H9 (cell line): Measurements from ENCODE around the gene CRACR2B. TPM values are rescaled to one million over a fixed set of nuclear protein-coding genes. Genes with fewer than 3 reads are reported as not detected.
A peak's percentile ranks its signal among the peaks of the same experiment; 100 is the strongest.

Experiments used
- DNase-seq: peaks from one replicate; pipeline ENCODE4 v3.0.0-alpha.2; 2017
- H2AFZ ChIP-seq: one replicate; pipeline ENCODE4 v1.6.1; 2013; ENCODE audit warnings: mild to moderate bottlenecking, low read length, control low read depth, moderate library complexity
- H2AK5ac ChIP-seq: 2 replicates; pipeline ENCODE4 v1.6.1; 2013; ENCODE audit warnings: low read length, control low read depth, mixed read lengths; ENCODE audit not compliant: insufficient read length
- H2BK120ac ChIP-seq: one replicate; pipeline ENCODE4 v1.6.1; 2013; ENCODE audit warnings: low read depth, mild to moderate bottlenecking, low read length, control low read depth, inconsistent platforms; ENCODE audit not compliant: poor library complexity, severe bottlenecking
- H2BK12ac ChIP-seq: 2 replicates; pipeline ENCODE4 v1.6.1; 2013; ENCODE audit warnings: low read length, control low read depth, mixed read lengths, low read depth; ENCODE audit not compliant: insufficient read length
- H2BK15ac ChIP-seq: 2 replicates; pipeline ENCODE4 v1.6.1; 2013; ENCODE audit warnings: low read depth, low read length, control low read depth
- H2BK20ac ChIP-seq: one replicate; pipeline ENCODE4 v1.6.1; 2013; ENCODE audit warnings: low read depth, mild to moderate bottlenecking, low read length, control low read depth, inconsistent platforms; ENCODE audit not compliant: poor library complexity, severe bottlenecking
- H2BK5ac ChIP-seq: 2 replicates; pipeline ENCODE4 v1.6.1; 2013; ENCODE audit warnings: low read length, control low read depth, mixed read lengths; ENCODE audit not compliant: insufficient read length
- H3K14ac ChIP-seq: 2 replicates; pipeline ENCODE4 v1.6.1; 2013; ENCODE audit warnings: low read length, control low read depth; ENCODE audit not compliant: insufficient read depth
- H3K18ac ChIP-seq: 2 replicates; pipeline ENCODE4 v1.6.1; 2013; ENCODE audit warnings: low read depth, mild to moderate bottlenecking, mixed read lengths, low read length, control low read depth; ENCODE audit not compliant: insufficient read length
- H3K23ac ChIP-seq: 2 replicates; pipeline ENCODE4 v1.6.1; 2013; ENCODE audit warnings: low read length, control low read depth, mixed read lengths, low read depth; ENCODE audit not compliant: insufficient read length
- H3K23me2 ChIP-seq: 2 replicates; pipeline ENCODE4 v1.6.1; 2013; ENCODE audit warnings: low read depth, mild to moderate bottlenecking, mixed read lengths, low read length, control low read depth; ENCODE audit not compliant: insufficient read length, poor library complexity, severe bottlenecking
- H3K27ac ChIP-seq: 2 replicates; pipeline ENCODE4 v1.5.1; 2013; ENCODE audit warnings: low read length, control low read depth, mixed read lengths, low read depth; ENCODE audit not compliant: insufficient read length
- H3K27me3 ChIP-seq: 2 replicates; pipeline ENCODE4 v1.6.1; 2013; ENCODE audit warnings: low read length, control low read depth, inconsistent platforms; ENCODE audit not compliant: insufficient read depth
- H3K4ac ChIP-seq: 2 replicates; pipeline ENCODE4 v1.6.1; 2013; ENCODE audit warnings: low read depth, mild to moderate bottlenecking, control low read depth, inconsistent platforms, low read length, moderate library complexity
- H3K4me1 ChIP-seq: 2 replicates; pipeline ENCODE4 v1.6.1; 2013; ENCODE audit warnings: low read length, control low read depth, inconsistent platforms; ENCODE audit not compliant: insufficient read depth
- H3K4me2 ChIP-seq: 2 replicates; pipeline ENCODE4 v1.6.1; 2013; ENCODE audit warnings: low read length, control low read depth, mixed read lengths; ENCODE audit not compliant: insufficient read length, insufficient read depth
- H3K56ac ChIP-seq: 2 replicates; pipeline ENCODE4 v1.6.1; 2013; ENCODE audit warnings: low read depth, mild to moderate bottlenecking, mixed read lengths, low read length, control low read depth; ENCODE audit not compliant: insufficient read length
- H3K79me1 ChIP-seq: 2 replicates; pipeline ENCODE4 v1.6.1; 2013; ENCODE audit warnings: low read depth, mild to moderate bottlenecking, moderate library complexity, low read length, control low read depth, inconsistent platforms; ENCODE audit not compliant: insufficient read depth, poor library complexity, severe bottlenecking
- H3K79me2 ChIP-seq: 2 replicates; pipeline ENCODE4 v1.6.1; 2013; ENCODE audit warnings: low read length, control low read depth, inconsistent platforms; ENCODE audit not compliant: insufficient read depth
- H3K9ac ChIP-seq: 2 replicates; pipeline ENCODE4 v1.6.1; 2013; ENCODE audit warnings: low read length, control low read depth, mixed read lengths; ENCODE audit not compliant: insufficient read length; ENCODE audit errors: extremely low read depth
- H3K9me3 ChIP-seq: one replicate; pipeline ENCODE4 v1.6.1; 2013; ENCODE audit warnings: low read depth, low read length, inconsistent platforms; ENCODE audit not compliant: control insufficient read depth
- H3T11ph ChIP-seq: one replicate; pipeline ENCODE4 v1.6.1; 2013; ENCODE audit warnings: mild to moderate bottlenecking, low read length, control low read depth, inconsistent platforms
- H4K20me1 ChIP-seq: one replicate; pipeline ENCODE4 v1.6.1; 2013; ENCODE audit not compliant: control insufficient read depth, insufficient read length, insufficient read depth
- H4K5ac ChIP-seq: 2 replicates; pipeline ENCODE4 v1.6.1; 2013; ENCODE audit warnings: low read depth, mild to moderate bottlenecking, mixed read lengths, low read length, control low read depth; ENCODE audit not compliant: insufficient read length
- H4K8ac ChIP-seq: replicated peaks from 2 replicates; pipeline ENCODE4 v1.6.1; 2013; ENCODE audit warnings: low read length, control low read depth, mixed read lengths, low read depth; ENCODE audit not compliant: insufficient read length
- H4K91ac ChIP-seq: 2 replicates; pipeline ENCODE4 v1.6.1; 2013; ENCODE audit warnings: low read depth, mild to moderate bottlenecking, moderate library complexity, mixed read lengths, low read length, control low read depth; ENCODE audit not compliant: insufficient read length
- H3K27ac Mint-ChIP-seq, 3 experiments: 2 replicates in 2 of 3; 3 replicates in 1 of 3; pipeline ENCODE4 v1.8.0; 2020 to 2021; ENCODE audit warnings: mixed read lengths in 3 of 3, mild to moderate bottlenecking in 1 of 3, moderate library complexity in 1 of 3
- H3K27me3 Mint-ChIP-seq: 2 replicates; pipeline ENCODE4 v1.8.0; 2021; ENCODE audit warnings: low read depth, mild to moderate bottlenecking, moderate library complexity, mixed read lengths
- H3K36me3 Mint-ChIP-seq, 3 experiments: 2 replicates in 2 of 3; 3 replicates in 1 of 3; pipeline ENCODE4 v1.8.0; 2020 to 2021; ENCODE audit warnings: low read depth in 3 of 3, mixed read lengths in 3 of 3; ENCODE audit not compliant: insufficient read depth in 1 of 3
- H3K4me1 Mint-ChIP-seq, 2 experiments: 2 replicates each; pipeline ENCODE4 v1.8.0; 2020; ENCODE audit warnings: mixed read lengths in 2 of 2
- H3K4me3 Mint-ChIP-seq, 2 experiments: 2 replicates in 1 of 2; 3 replicates in 1 of 2; pipeline ENCODE4 v1.8.0; 2020 to 2021; ENCODE audit warnings: mild to moderate bottlenecking in 2 of 2, mixed read lengths in 2 of 2, moderate library complexity in 1 of 2
- H3K9me3 Mint-ChIP-seq, 2 experiments: 2 replicates in 1 of 2; 3 replicates in 1 of 2; pipeline ENCODE4 v1.8.0; 2020; ENCODE audit warnings: mild to moderate bottlenecking in 2 of 2, mixed read lengths in 2 of 2, moderate library complexity in 1 of 2
- WGBS: extraction: QIAGEN DNeasy Blood & Tissue Kit; methylation state at CpG from one replicate; pipeline ENCODE4 v1.1.7; 2013; ENCODE audit warnings: missing lambda C conversion rate, low lambda C conversion rate, mixed read lengths; ENCODE audit not compliant: insufficient read length; ENCODE audit errors: extremely low coverage; 5-methylcytosine and 5-hydroxymethylcytosine counted together
- total RNA-seq: library from RNA; stranded (reverse); gene quantifications from 2 replicates; pipeline ENCODE4 v1.2.1, GENCODE V29; 2021
- TF ChIP-seq, protein P1 (sequence below): fragments of 200-600 bp; sonication (generic); conservative IDR thresholded peaks from 3 replicates; pipeline ENCODE4 v1.8.0; 2021; ENCODE audit warnings: antibody characterized with exemption, mild to moderate bottlenecking

Gene CRACR2B
- total RNA-seq, 1 experiment from 2014 or later: 29.0 TPM

DNA sequence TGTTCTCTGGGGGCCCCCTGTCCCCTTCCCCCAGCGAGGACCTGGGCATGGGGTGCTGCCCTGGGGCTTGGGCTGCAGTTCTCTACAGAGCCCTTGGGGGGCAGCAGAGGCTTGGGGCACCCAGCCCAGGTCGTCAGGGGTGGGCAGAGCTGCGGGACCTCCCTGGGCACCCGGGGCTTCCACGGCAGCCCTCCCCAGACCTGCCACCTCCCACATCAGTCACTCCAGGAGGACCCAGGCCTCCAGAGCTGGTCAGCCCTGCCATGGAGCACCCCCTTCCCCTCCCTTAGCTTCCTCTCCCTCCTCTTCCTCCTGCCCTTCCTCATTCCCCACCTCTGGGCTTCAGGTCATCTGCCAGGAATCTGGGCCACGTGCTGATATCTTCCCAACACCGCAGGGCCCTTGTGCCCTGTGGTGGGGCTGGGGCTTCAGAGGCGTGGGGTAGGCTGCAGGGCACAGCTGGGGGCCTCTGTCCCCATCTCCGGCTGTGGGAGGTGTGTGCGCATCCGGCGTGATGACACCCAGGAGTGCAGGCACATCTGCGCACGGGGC is 20.7 kb downstream of the CRACR2B start:
- Histone ChIP-seq H3K9ac (no peak overlapping the region), H3T11ph (no peak overlapping the region), H2AK5ac (no peak overlapping the region), H3K56ac (no peak overlapping the region), H2BK5ac (no peak overlapping the region), H2BK20ac (no peak overlapping the region), H2BK15ac (no peak overlapping the region), H2BK12ac (no peak overlapping the region), H3K14ac (no peak overlapping the region), H4K8ac (no peak overlapping the region), H2AFZ (no peak overlapping the region), H2BK120ac (no peak overlapping the region), H3K18ac (no peak overlapping the region), H4K5ac (no peak overlapping the region), H3K23ac (no peak overlapping the region), H3K9me3 (no peaks in the 10 kb centered on the region), H3K23me2 (peaks cover 23% of the 10 kb centered on the region), H3K4me1 (peaks cover 2% of the 10 kb centered on the region; the same call in 1 of the 2 replicates), H3K27ac (no peak overlapping the region), H3K4ac (no peak overlapping the region), H3K27me3 (no peaks in the 10 kb centered on the region; the same call in 1 of the 2 replicates), H3K4me2 (peak overlapping the region; percentile 0), H4K20me1 (peaks cover 6% of the 10 kb centered on the region), H4K91ac (no peak overlapping the region), H3K79me1 (no peaks in the 10 kb centered on the region), H3K79me2 (no peaks in the 10 kb centered on the region)
- no peaks in the 10 kb centered on the region for H3K36me3 Mint-ChIP-seq
- no peaks in the 10 kb centered on the region for H3K9me3 Mint-ChIP-seq
- no peak overlapping the region for H3K27ac Mint-ChIP-seq
- H3K27me3 Mint-ChIP-seq: peaks cover 7% of the 10 kb centered on the region
- TF ChIP-seq, protein P1, sequence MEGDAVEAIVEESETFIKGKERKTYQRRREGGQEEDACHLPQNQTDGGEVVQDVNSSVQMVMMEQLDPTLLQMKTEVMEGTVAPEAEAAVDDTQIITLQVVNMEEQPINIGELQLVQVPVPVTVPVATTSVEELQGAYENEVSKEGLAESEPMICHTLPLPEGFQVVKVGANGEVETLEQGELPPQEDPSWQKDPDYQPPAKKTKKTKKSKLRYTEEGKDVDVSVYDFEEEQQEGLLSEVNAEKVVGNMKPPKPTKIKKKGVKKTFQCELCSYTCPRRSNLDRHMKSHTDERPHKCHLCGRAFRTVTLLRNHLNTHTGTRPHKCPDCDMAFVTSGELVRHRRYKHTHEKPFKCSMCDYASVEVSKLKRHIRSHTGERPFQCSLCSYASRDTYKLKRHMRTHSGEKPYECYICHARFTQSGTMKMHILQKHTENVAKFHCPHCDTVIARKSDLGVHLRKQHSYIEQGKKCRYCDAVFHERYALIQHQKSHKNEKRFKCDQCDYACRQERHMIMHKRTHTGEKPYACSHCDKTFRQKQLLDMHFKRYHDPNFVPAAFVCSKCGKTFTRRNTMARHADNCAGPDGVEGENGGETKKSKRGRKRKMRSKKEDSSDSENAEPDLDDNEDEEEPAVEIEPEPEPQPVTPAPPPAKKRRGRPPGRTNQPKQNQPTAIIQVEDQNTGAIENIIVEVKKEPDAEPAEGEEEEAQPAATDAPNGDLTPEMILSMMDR: peak; percentile 88
- H3K4me3 Mint-ChIP-seq: peak overlapping the region; percentile 36 to 72
- peaks cover 11 to 42% of the 10 kb centered on the region in 2 experiments for H3K4me1 Mint-ChIP-seq
- peak; percentile 65 for DNase-seq
- no CpG with 5 or more reads among the region's 14 CpGs for WGBS
